PC-3 (cell line): ENCODE results near the gene PPFIA1.
"Not testable (repeated sequence)": the region's sequence is repeated elsewhere in the genome, so short reads cannot be mapped to it uniquely, and the experiment has no call there.

Experiments used
- CTCF ChIP-seq: fragments of 300-600 bp; sonication (generic); conservative IDR thresholded peaks from 2 replicates; pipeline ENCODE4 v1.5.1; 2017; ENCODE audit warnings: antibody characterized with exemption, low read depth, mild to moderate bottlenecking, low read length
- EZH2 ChIP-seq: fragments of 300-600 bp; sonication (generic); IDR thresholded peaks from one replicate; pipeline ENCODE4 v1.6.1; 2017; ENCODE audit warnings: antibody characterized with exemption, mild to moderate bottlenecking, low read length; ENCODE audit not compliant: unreplicated experiment
- EZH2phosphoT487 ChIP-seq: fragments of 300-600 bp; sonication (generic); IDR thresholded peaks from 2 replicates; pipeline ENCODE4 v1.6.1; 2018; ENCODE audit warnings: mild to moderate bottlenecking, antibody characterized with exemption, low read length, borderline replicate concordance

- TF ChIP-seq EZH2, CTCF, EZH2phosphoT487: not testable (repeated sequence)
Measured at GRCh38 chr11:70390882-70391281, 120.4 kb downstream of the PPFIA1 start.
